Liver (tissue), 9 donors: ENCODE results near the gene BCAS1. TPM values are rescaled to one million over a fixed set of nuclear protein-coding genes. Genes with fewer than 3 reads are reported as not detected.

Experiments
- DNase-seq: peaks from one replicate; pipeline ENCODE4 v3.0.0-alpha.2; 2017; ENCODE audit warnings: low spot score
- H3K27ac ChIP-seq, 2 donors: one replicate each; pipeline ENCODE4 v1.7.0; 2013; ENCODE audit warnings: inconsistent platforms in 2 of 2, low read length in 2 of 2, control low read depth in 1 of 2, low read depth in 1 of 2, mild to moderate bottlenecking in 1 of 2
- H3K27me3 ChIP-seq, 4 donors: one replicate each; pipeline versions ENCODE4 v1.6.1 to v1.7.0; 2013; ENCODE audit warnings: low read length in 3 of 4, inconsistent platforms in 1 of 4, mild to moderate bottlenecking in 1 of 4, moderate library complexity in 1 of 4; ENCODE audit not compliant: control insufficient read depth in 4 of 4, insufficient read depth in 4 of 4
- H3K36me3 ChIP-seq, 4 donors: one replicate each; pipeline versions ENCODE4 v1.6.1 to v1.7.0; 2013; ENCODE audit warnings: low read length in 3 of 4, mild to moderate bottlenecking in 3 of 4, low read depth in 1 of 4, moderate library complexity in 1 of 4; ENCODE audit not compliant: control insufficient read depth in 4 of 4, insufficient read depth in 3 of 4
- H3K4me1 ChIP-seq, 4 donors: one replicate each; pipeline versions ENCODE4 v1.6.1 to v1.7.0; 2013; ENCODE audit warnings: low read length in 3 of 4, mild to moderate bottlenecking in 3 of 4, moderate library complexity in 1 of 4; ENCODE audit not compliant: control insufficient read depth in 4 of 4, insufficient read depth in 4 of 4
- H3K4me3 ChIP-seq, 3 donors: one replicate each; pipeline versions ENCODE4 v1.6.1 to v1.7.0; 2013; ENCODE audit warnings: low read length in 3 of 3, control low read depth in 1 of 3, low read depth in 1 of 3, mild to moderate bottlenecking in 1 of 3
- H3K9ac ChIP-seq, 2 donors: one replicate each; pipeline ENCODE4 v1.7.0; 2013; ENCODE audit warnings: low read length in 2 of 2, mild to moderate bottlenecking in 2 of 2, moderate library complexity in 2 of 2, control low read depth in 1 of 2, low read depth in 1 of 2
- H3K9me3 ChIP-seq, 4 donors: one replicate each; pipeline versions ENCODE4 v1.6.1 to v1.7.0; 2013; ENCODE audit warnings: low read length in 3 of 4; ENCODE audit not compliant: control insufficient read depth in 4 of 4
- ATF3 ChIP-seq: IDR thresholded peaks from 2 replicates; pipeline ENCODE4 v1.6.1; 2016; ENCODE audit warnings: antibody characterized with exemption
- CTCF ChIP-seq: fragments of 150-350 bp; IDR thresholded peaks from 2 replicates; pipeline ENCODE4 v1.5.1; 2017; ENCODE audit warnings: improper control_type of control experiment, low read depth, low read length; ENCODE audit not compliant: missing input control
- FOXA1 ChIP-seq: IDR thresholded peaks from 2 replicates; pipeline ENCODE4 v1.6.1; 2016; ENCODE audit warnings: antibody characterized with exemption
- FOXA2 ChIP-seq: IDR thresholded peaks from 2 replicates; pipeline ENCODE4 v1.6.1; 2016; ENCODE audit warnings: antibody characterized with exemption
- GABPA ChIP-seq, 2 donors: IDR thresholded peaks in 1 of 2; conservative IDR thresholded peaks in 1 of 2; 2 replicates each; pipeline ENCODE4 v1.6.1; 2016; ENCODE audit warnings: antibody characterized with exemption in 2 of 2, mild to moderate bottlenecking in 1 of 2, moderate library complexity in 1 of 2
- HNF4A ChIP-seq, 2 donors: conservative IDR thresholded peaks; 2 replicates each; pipeline ENCODE4 v1.6.1; 2016; ENCODE audit warnings: antibody characterized with exemption in 2 of 2, mild to moderate bottlenecking in 2 of 2
- HNF4G ChIP-seq: IDR thresholded peaks from 2 replicates; pipeline ENCODE4 v1.6.1; 2016; ENCODE audit warnings: antibody characterized with exemption
- JUND ChIP-seq, 2 donors: IDR thresholded peaks; 2 replicates each; pipeline ENCODE4 v1.6.1; 2016; ENCODE audit warnings: antibody characterized with exemption in 2 of 2
- MAX ChIP-seq: IDR thresholded peaks from 2 replicates; pipeline ENCODE4 v1.6.1; 2016; ENCODE audit warnings: antibody characterized with exemption
- NR2F2 ChIP-seq: IDR thresholded peaks from 2 replicates; pipeline ENCODE4 v1.6.1; 2016; ENCODE audit warnings: antibody characterized with exemption
- RAD21 ChIP-seq, 2 donors: IDR thresholded peaks; 2 replicates each; pipeline ENCODE4 v1.6.1; 2016; ENCODE audit warnings: antibody characterized with exemption in 2 of 2, mild to moderate bottlenecking in 2 of 2
- REST ChIP-seq: IDR thresholded peaks from 2 replicates; pipeline ENCODE4 v1.6.1; 2016; ENCODE audit warnings: antibody characterized with exemption, mild to moderate bottlenecking
- RXRA ChIP-seq, 2 donors: IDR thresholded peaks; 2 replicates each; pipeline ENCODE4 v1.6.1; 2017 to 2018; ENCODE audit warnings: antibody characterized with exemption in 2 of 2, mild to moderate bottlenecking in 1 of 2
- SP1 ChIP-seq: IDR thresholded peaks from 2 replicates; pipeline ENCODE4 v1.6.1; 2018; ENCODE audit warnings: antibody characterized with exemption, mild to moderate bottlenecking
- TAF1 ChIP-seq: conservative IDR thresholded peaks from 2 replicates; pipeline ENCODE4 v1.6.1; 2016; ENCODE audit warnings: antibody characterized with exemption, mild to moderate bottlenecking
- YY1 ChIP-seq: IDR thresholded peaks from 2 replicates; pipeline ENCODE4 v1.6.1; 2016; ENCODE audit warnings: antibody characterized with exemption, mild to moderate bottlenecking
- ZBTB33 ChIP-seq: IDR thresholded peaks from 2 replicates; pipeline ENCODE4 v1.6.1; 2016; ENCODE audit warnings: antibody characterized with exemption
- WGBS: extraction: QIAGEN DNeasy Blood & Tissue Kit; methylation state at CpG from one replicate; pipeline ENCODE4 v1.1.7; 2013; 5-methylcytosine and 5-hydroxymethylcytosine counted together
- polyA plus RNA-seq, 2 donors: library from polyadenylated mRNA; stranded (reverse) in 1 of 2; unstranded in 1 of 2; fragments of 200-250 nt in 1 of 2; fragments of >200 nt in 1 of 2; fragmentation: Nextera tagmentation in 1 of 2; extraction: Ambion mirVana in 1 of 2; gene quantifications; one replicate each; pipeline versions ENCODE4 v1.2.1 to v1.2.3, GENCODE V29; 2013 to 2015
- total RNA-seq, 2 donors: library from RNA; depleted of rRNA; stranded (reverse); fragments of >200 nt; gene quantifications; one replicate each; pipeline ENCODE4 v1.2.3, GENCODE V29; 2014
- donor health status: healthy.
- donor health status: healthy.
- donor health status: healthy.
- donor health status: healthy.
- donor health status: healthy.

Gene BCAS1
- total and polyA plus RNA-seq, 4 donors = under 0.01 to 0.93 (median 0.04) TPM

GRCh38 chr20:54083459-54083858 lies 13.1 kb upstream of the BCAS1 start:
- DNase-seq = no peak
- no peak overlapping the region for H3K27ac ChIP-seq
- H3K9ac ChIP-seq = no peak overlapping the region
- TF ChIP-seq NR2F2 (no peak), RAD21 (IDR thresholded peaks at IDR 0.05) (no peak), HNF4G (no peak), ZBTB33 (no peak), ATF3 (no peak), TAF1 (no peak), REST (no peak), RXRA (IDR thresholded peaks at IDR 0.05) (no peak)
- no peaks in the 10 kb centered on the region for H3K36me3 ChIP-seq
- H3K9me3 ChIP-seq = no peaks in the 10 kb centered on the region
- H3K4me1 ChIP-seq = no peaks in the 10 kb centered on the region
- no peak overlapping the region for H3K4me3 ChIP-seq
- no peaks in the 10 kb centered on the region for H3K27me3 ChIP-seq

- 57% methylated on average over 6 of the region's 6 CpGs for WGBS
- no peaks in the 10 kb centered on the region for H3K4me1 ChIP-seq
- H3K9ac ChIP-seq = no peak overlapping the region
Observed at GRCh38 chr20:54082100-54082499, 11.7 kb upstream of the BCAS1 start.

More at GRCh38 chr20:54082100-54082499, 11.7 kb upstream of the BCAS1 start:
- Histone ChIP-seq H3K27ac (no peak overlapping the region), H3K27me3 (no peaks in the 10 kb centered on the region), H3K36me3 (no peaks in the 10 kb centered on the region), H3K9me3 (no peaks in the 10 kb centered on the region), H3K4me3 (no peak overlapping the region)
- no peak for DNase-seq
- TF ChIP-seq RXRA (IDR thresholded peaks at IDR 0.05) (no peak), HNF4A (conservative IDR thresholded peaks at IDR 0.05) (no peak), ATF3 (no peak), CTCF (no peak), ZBTB33 (no peak), SP1 (no peak), FOXA1 (no peak), NR2F2 (no peak), GABPA (IDR thresholded peaks at IDR 0.05 in 1 of 2, conservative IDR thresholded peaks at IDR 0.05 in 1 of 2) (no peak), YY1 (no peak), HNF4G (no peak), MAX (no peak), FOXA2 (no peak), JUND (IDR thresholded peaks at IDR 0.05) (no peak), RAD21 (IDR thresholded peaks at IDR 0.05) (no peak), REST (no peak)
